Measurements from ENCODE around the gene EEF2K.

DNA sequence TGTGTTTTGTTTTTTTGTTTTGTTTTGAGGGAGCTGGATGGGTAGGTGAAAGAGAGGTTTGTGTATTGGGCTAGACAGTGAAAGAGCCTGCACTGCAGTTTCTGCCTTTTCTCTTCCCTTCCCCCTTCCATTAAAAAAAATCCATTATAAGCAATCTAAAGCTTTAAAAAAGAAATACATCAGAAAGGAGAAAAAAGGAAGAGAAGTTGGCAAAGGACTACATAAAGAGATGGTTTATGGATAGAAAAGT is 10.7 kb upstream of the EEF2K start:
- TF ChIP-seq, protein P1, sequence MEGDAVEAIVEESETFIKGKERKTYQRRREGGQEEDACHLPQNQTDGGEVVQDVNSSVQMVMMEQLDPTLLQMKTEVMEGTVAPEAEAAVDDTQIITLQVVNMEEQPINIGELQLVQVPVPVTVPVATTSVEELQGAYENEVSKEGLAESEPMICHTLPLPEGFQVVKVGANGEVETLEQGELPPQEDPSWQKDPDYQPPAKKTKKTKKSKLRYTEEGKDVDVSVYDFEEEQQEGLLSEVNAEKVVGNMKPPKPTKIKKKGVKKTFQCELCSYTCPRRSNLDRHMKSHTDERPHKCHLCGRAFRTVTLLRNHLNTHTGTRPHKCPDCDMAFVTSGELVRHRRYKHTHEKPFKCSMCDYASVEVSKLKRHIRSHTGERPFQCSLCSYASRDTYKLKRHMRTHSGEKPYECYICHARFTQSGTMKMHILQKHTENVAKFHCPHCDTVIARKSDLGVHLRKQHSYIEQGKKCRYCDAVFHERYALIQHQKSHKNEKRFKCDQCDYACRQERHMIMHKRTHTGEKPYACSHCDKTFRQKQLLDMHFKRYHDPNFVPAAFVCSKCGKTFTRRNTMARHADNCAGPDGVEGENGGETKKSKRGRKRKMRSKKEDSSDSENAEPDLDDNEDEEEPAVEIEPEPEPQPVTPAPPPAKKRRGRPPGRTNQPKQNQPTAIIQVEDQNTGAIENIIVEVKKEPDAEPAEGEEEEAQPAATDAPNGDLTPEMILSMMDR (IDR thresholded peaks at IDR 0.05 in 2 of 3, conservative IDR thresholded peaks at IDR 0.05 in 1 of 3; ENCODE audit: borderline replicate concordance in 1 of 3, insufficient read depth in 1 of 3, low read depth in 2 of 3, low read length in 2 of 3): no peak
- TF ChIP-seq FOSL1 (IDR thresholded peaks at IDR 0.05; ENCODE audit: low read depth): no peak
- no peak for TF ChIP-seq SP1 (IDR thresholded peaks at IDR 0.05; ENCODE audit: low read depth)
- no peak for TF ChIP-seq POLR2AphosphoS5 (IDR thresholded peaks at IDR 0.05; ENCODE audit: low read depth, low read length)
- TF ChIP-seq ZNF274 (IDR thresholded peaks at IDR 0.05; ENCODE audit: low read depth, low read length): no peak
- TF ChIP-seq, protein P2, sequence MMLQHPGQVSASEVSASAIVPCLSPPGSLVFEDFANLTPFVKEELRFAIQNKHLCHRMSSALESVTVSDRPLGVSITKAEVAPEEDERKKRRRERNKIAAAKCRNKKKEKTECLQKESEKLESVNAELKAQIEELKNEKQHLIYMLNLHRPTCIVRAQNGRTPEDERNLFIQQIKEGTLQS (IDR thresholded peaks at IDR 0.05): no peak
- TF ChIP-seq EZH2phosphoT487 (IDR thresholded peaks at IDR 0.05; ENCODE audit: borderline replicate concordance): no peak
- TF ChIP-seq RAD21 (IDR thresholded peaks at IDR 0.05; ENCODE audit: low read depth): no peak
- no peak for TF ChIP-seq EZH2 (IDR thresholded peaks at IDR 0.05)
- TF ChIP-seq POLR2A (IDR thresholded peaks at IDR 0.05; ENCODE audit: borderline replicate concordance, extremely low read depth, insufficient read depth, insufficient read length): no peak
- no peak for TF ChIP-seq EGR1 (IDR thresholded peaks at IDR 0.05; ENCODE audit: low read depth)
- TF ChIP-seq, protein P3, sequence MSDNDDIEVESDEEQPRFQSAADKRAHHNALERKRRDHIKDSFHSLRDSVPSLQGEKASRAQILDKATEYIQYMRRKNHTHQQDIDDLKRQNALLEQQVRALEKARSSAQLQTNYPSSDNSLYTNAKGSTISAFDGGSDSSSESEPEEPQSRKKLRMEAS (IDR thresholded peaks at IDR 0.05): no peak
- no peak for TF ChIP-seq SIN3A (IDR thresholded peaks at IDR 0.05; ENCODE audit: low read depth)
